ENCODE data around the gene CDC37L1.
A peak's percentile ranks its signal among the peaks of the same experiment; 100 is the strongest.

The CDC37L1 gene

GRCh38 chr9:4740388-4740637, 60.9 kb downstream of the CDC37L1 start:
- TF ChIP-seq CTCF (conservative IDR thresholded peaks at IDR 0.05; ENCODE audit: low read depth, low read length): no peak
- H3K4me3 ChIP-seq (ENCODE audit: low read length): peak overlapping the region; percentile 76
- DNase-seq (ENCODE audit: low read depth): no peak

- DNase-seq (ENCODE audit: low read depth): peak; percentile 43
- peak within 1 kb of the TSS; percentile 76 for H3K4me3 ChIP-seq (ENCODE audit: low read length)
- TF ChIP-seq CTCF (conservative IDR thresholded peaks at IDR 0.05; ENCODE audit: low read depth, low read length): peak; percentile 16
Observed at GRCh38 chr9:4740638-4741364, 61.4 kb downstream of the CDC37L1 start, which contains the start of gene AK3. Gene AK3, minus strand, starts transcription at chr9:4741202. Its CDS starts 115 bp downstream, at chr9:4741087.

- DNase-seq (ENCODE audit: low read depth): no peak
- peak overlapping the region; percentile 76 for H3K4me3 ChIP-seq (ENCODE audit: low read length)
- TF ChIP-seq CTCF (conservative IDR thresholded peaks at IDR 0.05; ENCODE audit: low read depth, low read length): no peak
Observed at GRCh38 chr9:4741365-4742089, 62.2 kb downstream of the CDC37L1 start.

- no peak overlapping the region for H3K4me3 ChIP-seq (ENCODE audit: low read length)
- DNase-seq (ENCODE audit: low read depth): no peak
- TF ChIP-seq CTCF (conservative IDR thresholded peaks at IDR 0.05; ENCODE audit: low read depth, low read length): no peak
Observed at GRCh38 chr9:4742246-4742645, 62.9 kb downstream of the CDC37L1 start.

- no peak for TF ChIP-seq CTCF (conservative IDR thresholded peaks at IDR 0.05; ENCODE audit: low read depth, low read length)
- no peak for DNase-seq (ENCODE audit: low read depth)
- H3K4me3 ChIP-seq (ENCODE audit: low read length): no peak overlapping the region
Observed at GRCh38 chr9:4743131-4743875, 63.9 kb downstream of the CDC37L1 start.

GRCh38 chr9:4746278-4747030, 67.1 kb downstream of the CDC37L1 start:
- TF ChIP-seq CTCF (conservative IDR thresholded peaks at IDR 0.05; ENCODE audit: low read depth, low read length): no peak
- no peak overlapping the region for H3K4me3 ChIP-seq (ENCODE audit: low read length)
- no peak for DNase-seq (ENCODE audit: low read depth)
